Gastrocnemius medialis (tissue), 4 donors: ENCODE measurements around the gene AMIGO3. TPM values are rescaled to one million over a fixed set of nuclear protein-coding genes. Genes with fewer than 3 reads are reported as not detected.
A peak's percentile ranks its signal among the peaks of the same experiment; 100 is the strongest.

ENCODE experiments used
- ATAC-seq, 2 donors: fragments of 150-250 bp; one replicate each; pipeline ENCODE4 v1.9.1; 2016
- DNase-seq, 2 donors: peaks; one replicate each; pipeline ENCODE4 v3.0.0-alpha.2; 2019
- H3K27ac ChIP-seq, 4 donors: fragments of 200-600 bp; sonication (generic); 1 replicate in 1 of 4; 2 replicates in 3 of 4; pipeline ENCODE4 v1.5.1; 2016 to 2018; ENCODE audit warnings: mild to moderate bottlenecking in 2 of 4, moderate library complexity in 1 of 4
- H3K27me3 ChIP-seq, 3 donors: fragments of 200-600 bp; sonication (generic) in 2 of 3; 1 replicate in 1 of 3; 2 replicates in 2 of 3; pipeline versions ENCODE4 v1.5.1 to v1.6.0; 2016 to 2019; ENCODE audit warnings: mild to moderate bottlenecking in 1 of 3, moderate library complexity in 1 of 3
- H3K36me3 ChIP-seq, 2 donors: fragments of 200-600 bp; sonication (generic) in 1 of 2; one replicate each; pipeline ENCODE4 v1.5.1; 2017 to 2018
- H3K4me1 ChIP-seq, 2 donors: fragments of 200-600 bp; sonication (generic) in 1 of 2; one replicate each; pipeline ENCODE4 v1.5.1; 2016 to 2017; ENCODE audit warnings: mild to moderate bottlenecking in 2 of 2
- H3K4me3 ChIP-seq, 4 donors: fragments of 200-600 bp; sonication (generic) in 3 of 4; 1 replicate in 1 of 4; 2 replicates in 3 of 4; pipeline ENCODE4 v1.5.1; 2016 to 2019; ENCODE audit warnings: mild to moderate bottlenecking in 2 of 4
- H3K9me3 ChIP-seq, 3 donors: fragments of 200-600 bp; sonication (generic) in 2 of 3; 1 replicate in 1 of 3; 2 replicates in 2 of 3; pipeline ENCODE4 v1.5.1; 2016 to 2019
- POLR2A ChIP-seq, 2 donors: fragments of 450-650 bp; IDR thresholded peaks; one replicate each; pipeline ENCODE4 v1.6.1; 2017; ENCODE audit warnings: antibody characterized with exemption in 2 of 2, mild to moderate bottlenecking in 2 of 2, moderate library complexity in 2 of 2
- in situ Hi-C, 4 donors: fragments of 200-750 bp; cut with MboI; loops; one replicate each; pipeline versions ENCODE4 v1.15.0 to v1.8.0; 2017; ENCODE audit warnings: low sequenced_read_pairs in 4 of 4
- intact Hi-C: fragments of 100-400 bp; cut with DNase I; formaldehyde crosslinking; loops from one replicate; pipeline ENCODE4 v1.15.1; 2023; ENCODE audit warnings: low total_unique reads
- total RNA-seq, 4 donors: library from RNA; depleted of rRNA; stranded (reverse); fragments of >200 nt; gene quantifications; one replicate each; pipeline versions ENCODE4 v1.1.0 to v1.2.3, GENCODE V29; 2016
- TF ChIP-seq, protein P1 (sequence below), 5 experiments: fragments of 450-650 bp in 3 of 5; fragments of 200-600 bp in 2 of 5; sonication (generic) in 2 of 5; IDR thresholded peaks in 4 of 5; conservative IDR thresholded peaks in 1 of 5; 1 replicate in 4 of 5; 2 replicates in 1 of 5; pipeline ENCODE4 v1.5.1; 2016 to 2019; ENCODE audit warnings: antibody characterized with exemption in 5 of 5, mild to moderate bottlenecking in 3 of 5, moderate library complexity in 3 of 5

Gene AMIGO3
- total RNA-seq, 4 donors from 2014 or later, result 0.10 to 0.76 (median 0.42) TPM; not detected in 1

DNA sequence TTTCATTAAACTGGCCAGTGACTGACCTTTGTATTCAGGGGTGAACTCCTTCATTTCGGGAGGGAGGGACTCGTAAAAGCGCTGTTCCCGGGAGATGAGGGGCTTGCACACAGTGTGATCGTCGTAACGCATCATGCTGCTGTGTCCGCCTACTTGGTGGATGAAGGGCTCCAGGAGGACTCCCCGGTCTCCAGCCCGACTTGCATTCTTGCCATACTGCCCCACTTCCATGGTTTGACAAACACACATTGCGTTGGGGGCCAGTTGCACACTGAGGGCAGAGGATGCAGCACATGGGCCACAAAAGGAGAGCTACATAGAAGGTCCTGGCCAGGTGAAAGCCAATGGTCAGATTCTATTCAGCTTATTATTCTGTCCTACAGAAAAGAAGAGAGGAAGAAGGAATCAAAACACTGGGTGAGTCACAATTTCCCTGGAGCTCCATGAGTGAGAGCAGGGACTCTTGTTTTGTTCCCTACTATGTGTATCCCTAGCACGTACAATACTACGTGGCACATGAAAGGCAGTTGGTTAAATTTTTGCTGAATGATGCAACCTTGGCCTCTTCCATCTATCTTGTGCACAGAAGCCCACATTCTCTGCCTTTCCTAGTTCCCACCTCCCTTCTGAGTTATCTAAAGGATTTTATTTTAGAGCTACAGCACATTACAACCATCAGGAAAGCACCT is 28.5 kb upstream of the AMIGO3 start:
- H3K27me3 ChIP-seq, result no peaks in the 10 kb centered on the region
- H3K27ac ChIP-seq, result no peak overlapping the region
- no peak overlapping the region for H3K4me3 ChIP-seq
- TF ChIP-seq POLR2A (IDR thresholded peaks at IDR 0.05), result no peak
- TF ChIP-seq, protein P1, sequence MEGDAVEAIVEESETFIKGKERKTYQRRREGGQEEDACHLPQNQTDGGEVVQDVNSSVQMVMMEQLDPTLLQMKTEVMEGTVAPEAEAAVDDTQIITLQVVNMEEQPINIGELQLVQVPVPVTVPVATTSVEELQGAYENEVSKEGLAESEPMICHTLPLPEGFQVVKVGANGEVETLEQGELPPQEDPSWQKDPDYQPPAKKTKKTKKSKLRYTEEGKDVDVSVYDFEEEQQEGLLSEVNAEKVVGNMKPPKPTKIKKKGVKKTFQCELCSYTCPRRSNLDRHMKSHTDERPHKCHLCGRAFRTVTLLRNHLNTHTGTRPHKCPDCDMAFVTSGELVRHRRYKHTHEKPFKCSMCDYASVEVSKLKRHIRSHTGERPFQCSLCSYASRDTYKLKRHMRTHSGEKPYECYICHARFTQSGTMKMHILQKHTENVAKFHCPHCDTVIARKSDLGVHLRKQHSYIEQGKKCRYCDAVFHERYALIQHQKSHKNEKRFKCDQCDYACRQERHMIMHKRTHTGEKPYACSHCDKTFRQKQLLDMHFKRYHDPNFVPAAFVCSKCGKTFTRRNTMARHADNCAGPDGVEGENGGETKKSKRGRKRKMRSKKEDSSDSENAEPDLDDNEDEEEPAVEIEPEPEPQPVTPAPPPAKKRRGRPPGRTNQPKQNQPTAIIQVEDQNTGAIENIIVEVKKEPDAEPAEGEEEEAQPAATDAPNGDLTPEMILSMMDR (IDR thresholded peaks at IDR 0.05 in 4 of 5, conservative IDR thresholded peaks at IDR 0.05 in 1 of 5), result no peak
- peaks cover 2 to 13% of the 10 kb centered on the region in 2 donors for H3K36me3 ChIP-seq
- peaks cover 0 to 10% of the 10 kb centered on the region in 2 donors for H3K4me1 ChIP-seq
- intact Hi-C loops (no loop called here), in situ Hi-C loops (no loop called here)
- no peak for DNase-seq
- H3K9me3 ChIP-seq, result no peaks in the 10 kb centered on the region
- no peak for ATAC-seq

DNA sequence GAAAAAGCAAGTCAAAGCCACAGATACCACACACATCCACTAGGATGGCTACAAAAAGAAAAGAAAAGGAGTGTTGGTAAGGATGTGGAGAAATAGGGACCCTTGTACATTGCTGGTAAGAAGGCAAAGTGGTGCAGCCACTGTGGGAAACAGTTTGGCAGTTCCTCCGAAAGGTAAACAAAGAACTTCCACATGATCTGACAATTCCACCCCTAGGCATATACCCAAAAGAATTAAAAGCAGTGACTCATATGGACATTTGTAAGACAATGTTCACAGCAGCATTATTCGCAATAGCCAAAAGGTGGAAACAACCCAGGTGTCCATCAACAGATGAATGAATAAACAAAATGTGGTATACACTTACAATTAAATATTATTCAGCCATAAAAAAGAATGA is 26.5 kb upstream of the AMIGO3 start:
- TF ChIP-seq, protein P1 (IDR thresholded peaks at IDR 0.05 in 4 of 5, conservative IDR thresholded peaks at IDR 0.05 in 1 of 5), result no peak
- no peak for TF ChIP-seq POLR2A (IDR thresholded peaks at IDR 0.05)
- no peaks in the 10 kb centered on the region for H3K9me3 ChIP-seq
- no peak overlapping the region for H3K27ac ChIP-seq
- no peak overlapping the region for H3K4me3 ChIP-seq
- H3K36me3 ChIP-seq, result peaks cover 2 to 13% of the 10 kb centered on the region in 2 donors
- DNase-seq (no peak), ATAC-seq (peak; percentile 76 to 84)
- H3K4me1 ChIP-seq, result peaks cover 0 to 10% of the 10 kb centered on the region in 2 donors
- H3K27me3 ChIP-seq, result no peaks in the 10 kb centered on the region
- in situ Hi-C loops (no loop called here), intact Hi-C loops (no loop called here)

- no peak overlapping the region for H3K27ac ChIP-seq
- DNase-seq, result no peak
- H3K4me1 ChIP-seq, result no peaks in the 10 kb centered on the region
- peaks cover 0 to 30% of the 10 kb centered on the region in 2 donors for H3K36me3 ChIP-seq
- H3K4me3 ChIP-seq, result no peak overlapping the region
- ATAC-seq, result no peak
- TF ChIP-seq, protein P1 (IDR thresholded peaks at IDR 0.05 in 4 of 5, conservative IDR thresholded peaks at IDR 0.05 in 1 of 5), result no peak
- no peak for TF ChIP-seq POLR2A (IDR thresholded peaks at IDR 0.05)
- H3K27me3 ChIP-seq, result no peaks in the 10 kb centered on the region
- in situ Hi-C loops, result no loop called here
- H3K9me3 ChIP-seq, result no peaks in the 10 kb centered on the region
- intact Hi-C loops, result no loop called here
These were observed 20.9 kb upstream of the AMIGO3 start for GRCh38 chr3:49740427-49740826.

DNA sequence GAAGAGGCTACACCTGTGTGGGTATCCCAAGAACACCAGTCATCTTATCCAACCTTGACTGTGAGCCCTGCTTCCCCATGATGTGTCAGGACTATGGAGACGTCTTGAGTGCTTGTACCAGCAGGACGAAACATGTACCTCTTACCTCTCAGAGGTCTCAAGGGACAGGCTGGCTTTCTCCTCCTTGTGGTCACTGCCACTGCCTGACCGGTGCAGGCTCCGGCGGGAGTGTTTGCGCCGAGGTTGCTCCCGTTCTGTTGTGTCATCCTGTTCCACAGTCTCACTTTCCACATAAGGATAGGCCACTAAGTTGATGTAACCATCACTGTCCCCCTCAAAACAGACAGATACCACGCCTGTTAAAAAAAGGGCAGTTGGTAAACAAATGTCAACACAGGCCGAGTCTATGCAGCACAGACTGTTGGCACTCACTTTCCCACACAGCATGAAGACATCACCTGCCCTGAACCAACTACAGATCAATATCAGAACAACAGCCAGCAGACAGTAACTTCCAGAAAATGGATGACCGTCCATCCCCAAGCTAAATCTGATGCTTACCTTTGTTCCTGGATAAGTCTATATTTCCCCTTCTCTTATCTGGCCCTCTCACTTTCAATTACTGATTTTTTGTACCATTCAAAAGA is 18.7 kb upstream of the AMIGO3 start:
- peaks cover 0 to 44% of the 10 kb centered on the region in 2 donors for H3K36me3 ChIP-seq
- ATAC-seq (no peak), DNase-seq (no peak)
- no peaks in the 10 kb centered on the region for H3K9me3 ChIP-seq
- no peak overlapping the region for H3K4me3 ChIP-seq
- intact Hi-C loops (no loop called here), in situ Hi-C loops (no loop called here)
- no peaks in the 10 kb centered on the region for H3K27me3 ChIP-seq
- no peak for TF ChIP-seq POLR2A (IDR thresholded peaks at IDR 0.05)
- TF ChIP-seq, protein P1 (IDR thresholded peaks at IDR 0.05 in 4 of 5, conservative IDR thresholded peaks at IDR 0.05 in 1 of 5), result no peak
- H3K27ac ChIP-seq, result no peak overlapping the region
- H3K4me1 ChIP-seq, result no peaks in the 10 kb centered on the region
